Mammary epithelial cell (primary cell): Measurements from ENCODE around the gene PCAT7.

Experiments used
- EZH2 ChIP-seq: IDR thresholded peaks from 2 replicates; pipeline ENCODE4 v1.6.1; 2012; ENCODE audit warnings: low read length, inconsistent platforms, borderline replicate concordance
- TF ChIP-seq, protein P1 (sequence below), 2 donors: IDR thresholded peaks in 1 of 2; conservative IDR thresholded peaks in 1 of 2; 2 replicates each; pipeline ENCODE4 v1.5.1; 2011 to 2012; ENCODE audit warnings: inconsistent platforms in 2 of 2, low read length in 2 of 2, mild to moderate bottlenecking in 2 of 2, control low read depth in 1 of 2, low read depth in 1 of 2; ENCODE audit not compliant: insufficient read depth in 1 of 2; ENCODE audit errors: extremely low read depth in 1 of 2

DNA sequence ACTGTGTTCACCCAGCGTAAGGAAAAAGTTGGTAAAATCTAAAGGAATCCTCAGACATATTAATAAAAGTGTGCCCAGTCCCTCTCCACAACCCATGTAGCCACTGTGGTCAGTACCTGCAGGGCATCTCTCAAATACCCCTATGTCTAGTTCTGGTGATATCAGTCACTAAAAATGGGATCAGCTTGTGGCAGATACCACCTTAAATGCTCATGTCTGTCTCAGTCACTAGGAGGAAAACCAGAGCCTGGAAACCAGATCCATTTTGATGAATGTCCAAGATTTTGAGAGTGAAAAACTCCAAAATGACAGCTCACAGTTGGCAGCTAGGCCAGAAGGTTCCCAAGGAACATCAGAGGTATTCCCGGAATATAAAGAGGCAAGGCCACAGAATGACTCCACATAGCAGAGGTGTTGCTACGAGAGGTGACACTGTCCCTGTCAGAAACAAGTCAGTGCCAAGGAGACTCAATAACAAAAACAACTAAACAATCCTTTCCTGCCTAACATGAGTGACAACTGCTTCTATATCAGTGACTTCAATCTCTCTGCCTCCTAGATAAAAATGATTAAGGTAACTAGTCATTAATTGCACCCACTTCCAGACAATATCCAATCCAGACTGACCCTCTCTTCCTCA, 13.5 kb downstream of the PCAT7 start:
- no peak for TF ChIP-seq EZH2
- TF ChIP-seq, protein P1, sequence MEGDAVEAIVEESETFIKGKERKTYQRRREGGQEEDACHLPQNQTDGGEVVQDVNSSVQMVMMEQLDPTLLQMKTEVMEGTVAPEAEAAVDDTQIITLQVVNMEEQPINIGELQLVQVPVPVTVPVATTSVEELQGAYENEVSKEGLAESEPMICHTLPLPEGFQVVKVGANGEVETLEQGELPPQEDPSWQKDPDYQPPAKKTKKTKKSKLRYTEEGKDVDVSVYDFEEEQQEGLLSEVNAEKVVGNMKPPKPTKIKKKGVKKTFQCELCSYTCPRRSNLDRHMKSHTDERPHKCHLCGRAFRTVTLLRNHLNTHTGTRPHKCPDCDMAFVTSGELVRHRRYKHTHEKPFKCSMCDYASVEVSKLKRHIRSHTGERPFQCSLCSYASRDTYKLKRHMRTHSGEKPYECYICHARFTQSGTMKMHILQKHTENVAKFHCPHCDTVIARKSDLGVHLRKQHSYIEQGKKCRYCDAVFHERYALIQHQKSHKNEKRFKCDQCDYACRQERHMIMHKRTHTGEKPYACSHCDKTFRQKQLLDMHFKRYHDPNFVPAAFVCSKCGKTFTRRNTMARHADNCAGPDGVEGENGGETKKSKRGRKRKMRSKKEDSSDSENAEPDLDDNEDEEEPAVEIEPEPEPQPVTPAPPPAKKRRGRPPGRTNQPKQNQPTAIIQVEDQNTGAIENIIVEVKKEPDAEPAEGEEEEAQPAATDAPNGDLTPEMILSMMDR (conservative IDR thresholded peaks at IDR 0.05 in 1 of 2, IDR thresholded peaks at IDR 0.05 in 1 of 2; ENCODE audit: extremely low read depth in 1 of 2, insufficient read depth in 1 of 2, low read depth in 1 of 2, low read length in 2 of 2), result no peak
